Measurements from ENCODE around the gene EGFR. TPM values are rescaled to one million over a fixed set of nuclear protein-coding genes. Genes with fewer than 3 reads are reported as not detected.

EGFR gene
- total and polyA plus RNA-seq, 4 experiments from 2014 or later, result not detected

GRCh38 chr7:55206235-55207029 is 187.6 kb downstream of the EGFR start:
- ChIA-PET CTCF (ENCODE audit: partially characterized antibody) (no interaction called here), POLR2A (ENCODE audit: partially characterized antibody) (no interaction called here)
- intact Hi-C loops (cut with micrococcal nuclease), result no loop called here
- Mint-ChIP-seq H3K36me3 (no peaks in the 10 kb centered on the region), H3K4me1 (no peaks in the 10 kb centered on the region), H3K9me3 (no peaks in the 10 kb centered on the region), H3K27me3 (peaks cover 3 to 5% of the 10 kb centered on the region in 2 donors), H3K27ac (no peak overlapping the region), H3K4me3 (no peak overlapping the region)
- Histone ChIP-seq H3K36me3 (ENCODE audit: insufficient read depth, low read length) (no peaks in the 10 kb centered on the region), H3K4me1 (ENCODE audit: insufficient read depth, low read length) (no peaks in the 10 kb centered on the region), H3K4me3 (ENCODE audit: low read length in 2 of 2) (no peak overlapping the region), H3K27me3 (ENCODE audit: insufficient read depth, low read length) (no peaks in the 10 kb centered on the region), H3K9me3 (ENCODE audit: control insufficient read depth in 1 of 2, low read length in 2 of 2) (no peaks in the 10 kb centered on the region), H3K27ac (ENCODE audit: low read depth, low read length) (no peak overlapping the region)
- no peak for DNase-seq

- Mint-ChIP-seq H3K4me1 (no peaks in the 10 kb centered on the region), H3K36me3 (no peaks in the 10 kb centered on the region), H3K27ac (no peak overlapping the region), H3K27me3 (peaks cover 4 to 7% of the 10 kb centered on the region in 2 donors), H3K4me3 (no peak overlapping the region), H3K9me3 (no peaks in the 10 kb centered on the region)
- no peaks in the 10 kb centered on the region for H3K4me1 ChIP-seq (ENCODE audit: insufficient read depth, low read length)
- no peaks in the 10 kb centered on the region for H3K27me3 ChIP-seq (ENCODE audit: insufficient read depth, low read length)
- no peaks in the 10 kb centered on the region for H3K36me3 ChIP-seq (ENCODE audit: insufficient read depth, low read length)
- no peak overlapping the region for H3K27ac ChIP-seq (ENCODE audit: low read depth, low read length)
- ChIA-PET CTCF (ENCODE audit: partially characterized antibody) (no interaction called here), POLR2A (ENCODE audit: partially characterized antibody) (no interaction called here)
- intact Hi-C loops (cut with micrococcal nuclease), result no loop called here
- H3K4me3 ChIP-seq (ENCODE audit: low read length in 2 of 2), result no peak overlapping the region
- no peaks in the 10 kb centered on the region for H3K9me3 ChIP-seq (ENCODE audit: control insufficient read depth in 1 of 2, low read length in 2 of 2)
- no peak for DNase-seq
Measured at GRCh38 chr7:55207436-55208125, 188.8 kb downstream of the EGFR start.

GRCh38 chr7:55209366-55209765 is 190.5 kb downstream of the EGFR start:
- H3K4me1 ChIP-seq (ENCODE audit: insufficient read depth, low read length), result no peaks in the 10 kb centered on the region
- Mint-ChIP-seq H3K27ac (no peak overlapping the region), H3K27me3 (peaks cover 4 to 7% of the 10 kb centered on the region in 2 donors), H3K4me3 (no peak overlapping the region), H3K4me1 (no peaks in the 10 kb centered on the region), H3K9me3 (no peaks in the 10 kb centered on the region), H3K36me3 (no peaks in the 10 kb centered on the region)
- CTCF ChIA-PET (ENCODE audit: partially characterized antibody), result no interaction called here
- H3K36me3 ChIP-seq (ENCODE audit: insufficient read depth, low read length), result no peaks in the 10 kb centered on the region
- POLR2A ChIA-PET (ENCODE audit: partially characterized antibody), result no interaction called here
- H3K9me3 ChIP-seq (ENCODE audit: control insufficient read depth in 1 of 2, low read length in 2 of 2), result no peaks in the 10 kb centered on the region
- no peak overlapping the region for H3K4me3 ChIP-seq (ENCODE audit: low read length in 2 of 2)
- no peak for DNase-seq
- no peaks in the 10 kb centered on the region for H3K27me3 ChIP-seq (ENCODE audit: insufficient read depth, low read length)
- no peak overlapping the region for H3K27ac ChIP-seq (ENCODE audit: low read depth, low read length)
- intact Hi-C loops (cut with micrococcal nuclease), result no loop called here

- Mint-ChIP-seq H3K27me3 (peaks cover 4 to 7% of the 10 kb centered on the region in 2 donors), H3K4me1 (no peaks in the 10 kb centered on the region), H3K4me3 (no peak overlapping the region), H3K9me3 (no peaks in the 10 kb centered on the region), H3K27ac (no peak overlapping the region), H3K36me3 (no peaks in the 10 kb centered on the region)
- Histone ChIP-seq H3K27ac (ENCODE audit: low read depth, low read length) (no peak overlapping the region), H3K36me3 (ENCODE audit: insufficient read depth, low read length) (no peaks in the 10 kb centered on the region), H3K4me1 (ENCODE audit: insufficient read depth, low read length) (no peaks in the 10 kb centered on the region), H3K4me3 (ENCODE audit: low read length in 2 of 2) (no peak overlapping the region), H3K9me3 (ENCODE audit: control insufficient read depth in 1 of 2, low read length in 2 of 2) (no peaks in the 10 kb centered on the region), H3K27me3 (ENCODE audit: insufficient read depth, low read length) (no peaks in the 10 kb centered on the region)
- CTCF ChIA-PET (ENCODE audit: partially characterized antibody), result no interaction called here
- intact Hi-C loops (cut with micrococcal nuclease), result no loop called here
- no peak for DNase-seq
- POLR2A ChIA-PET (ENCODE audit: partially characterized antibody), result no interaction called here
Measured at GRCh38 chr7:55210176-55210575, 191.4 kb downstream of the EGFR start.

GRCh38 chr7:55210716-55211115 is 191.9 kb downstream of the EGFR start:
- H3K9me3 Mint-ChIP-seq, result no peaks in the 10 kb centered on the region
- H3K27ac ChIP-seq (ENCODE audit: low read depth, low read length), result no peak overlapping the region
- no peaks in the 10 kb centered on the region for H3K27me3 ChIP-seq (ENCODE audit: insufficient read depth, low read length)
- no peaks in the 10 kb centered on the region for H3K36me3 Mint-ChIP-seq
- no peaks in the 10 kb centered on the region for H3K36me3 ChIP-seq (ENCODE audit: insufficient read depth, low read length)
- no peak for DNase-seq
- peaks cover 4 to 7% of the 10 kb centered on the region in 2 donors for H3K27me3 Mint-ChIP-seq
- no peaks in the 10 kb centered on the region for H3K4me1 Mint-ChIP-seq
- H3K9me3 ChIP-seq (ENCODE audit: control insufficient read depth in 1 of 2, low read length in 2 of 2), result no peaks in the 10 kb centered on the region
- no peaks in the 10 kb centered on the region for H3K4me1 ChIP-seq (ENCODE audit: insufficient read depth, low read length)
- no peak overlapping the region for H3K27ac Mint-ChIP-seq
- H3K4me3 ChIP-seq (ENCODE audit: low read length in 2 of 2), result no peak overlapping the region
- CTCF ChIA-PET (ENCODE audit: partially characterized antibody), result no interaction called here
- no peak overlapping the region for H3K4me3 Mint-ChIP-seq
- POLR2A ChIA-PET (ENCODE audit: partially characterized antibody), result no interaction called here
- intact Hi-C loops (cut with micrococcal nuclease), result no loop called here

GRCh38 chr7:55211726-55212125 is 192.9 kb downstream of the EGFR start:
- no peaks in the 10 kb centered on the region for H3K27me3 ChIP-seq (ENCODE audit: insufficient read depth, low read length)
- H3K4me3 ChIP-seq (ENCODE audit: low read length in 2 of 2), result no peak overlapping the region
- Mint-ChIP-seq H3K27ac (no peak overlapping the region), H3K4me3 (no peak overlapping the region), H3K9me3 (no peaks in the 10 kb centered on the region), H3K27me3 (peaks cover 4 to 7% of the 10 kb centered on the region in 2 donors), H3K4me1 (no peaks in the 10 kb centered on the region), H3K36me3 (no peaks in the 10 kb centered on the region)
- no peaks in the 10 kb centered on the region for H3K36me3 ChIP-seq (ENCODE audit: insufficient read depth, low read length)
- no peaks in the 10 kb centered on the region for H3K9me3 ChIP-seq (ENCODE audit: control insufficient read depth in 1 of 2, low read length in 2 of 2)
- intact Hi-C loops (cut with micrococcal nuclease), result no loop called here
- no peak for DNase-seq
- no peak overlapping the region for H3K27ac ChIP-seq (ENCODE audit: low read depth, low read length)
- CTCF ChIA-PET (ENCODE audit: partially characterized antibody), result no interaction called here
- POLR2A ChIA-PET (ENCODE audit: partially characterized antibody), result no interaction called here
- H3K4me1 ChIP-seq (ENCODE audit: insufficient read depth, low read length), result no peaks in the 10 kb centered on the region

- Histone ChIP-seq H3K27ac (ENCODE audit: low read depth, low read length) (no peak overlapping the region), H3K27me3 (ENCODE audit: insufficient read depth, low read length) (no peaks in the 10 kb centered on the region), H3K9me3 (ENCODE audit: control insufficient read depth in 1 of 2, low read length in 2 of 2) (no peaks in the 10 kb centered on the region), H3K4me3 (ENCODE audit: low read length in 2 of 2) (no peak overlapping the region), H3K4me1 (ENCODE audit: insufficient read depth, low read length) (no peaks in the 10 kb centered on the region), H3K36me3 (ENCODE audit: insufficient read depth, low read length) (no peaks in the 10 kb centered on the region)
- Mint-ChIP-seq H3K4me1 (no peaks in the 10 kb centered on the region), H3K27me3 (peaks cover 4 to 7% of the 10 kb centered on the region in 2 donors), H3K4me3 (no peak overlapping the region), H3K27ac (no peak overlapping the region), H3K9me3 (no peaks in the 10 kb centered on the region), H3K36me3 (no peaks in the 10 kb centered on the region)
- intact Hi-C loops (cut with micrococcal nuclease), result no loop called here
- POLR2A ChIA-PET (ENCODE audit: partially characterized antibody), result no interaction called here
- no peak for DNase-seq
- CTCF ChIA-PET (ENCODE audit: partially characterized antibody), result no interaction called here
Measured at GRCh38 chr7:55212176-55212575, 193.4 kb downstream of the EGFR start.

All from CD4-positive, alpha-beta memory T cell (primary cell).